ENCODE results near the gene OSBP.
"Not testable (repeated sequence)": the region's sequence is repeated elsewhere in the genome, so short reads cannot be mapped to it uniquely, and the experiment has no call there.

Gene OSBP

DNA sequence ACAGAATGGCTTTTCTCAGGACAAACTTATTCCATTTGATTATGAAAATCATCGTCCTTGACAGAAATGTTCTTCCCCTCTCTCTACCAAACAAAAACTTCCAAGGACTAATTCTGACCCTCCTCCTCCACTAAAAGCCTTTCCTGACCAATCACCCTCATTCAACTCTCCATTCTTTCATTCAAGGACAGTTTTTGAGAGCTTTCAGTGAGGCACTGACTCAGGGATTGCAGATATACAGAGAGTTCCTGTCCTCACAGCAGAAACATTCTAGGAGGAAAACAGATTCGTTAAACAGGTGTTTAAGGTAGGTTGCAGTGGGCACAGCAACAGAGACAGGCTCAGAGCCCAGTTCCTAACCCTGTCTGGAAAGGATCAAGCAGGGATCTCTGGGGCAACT is 62.7 kb downstream of the OSBP start:
- TF ChIP-seq, protein P1, sequence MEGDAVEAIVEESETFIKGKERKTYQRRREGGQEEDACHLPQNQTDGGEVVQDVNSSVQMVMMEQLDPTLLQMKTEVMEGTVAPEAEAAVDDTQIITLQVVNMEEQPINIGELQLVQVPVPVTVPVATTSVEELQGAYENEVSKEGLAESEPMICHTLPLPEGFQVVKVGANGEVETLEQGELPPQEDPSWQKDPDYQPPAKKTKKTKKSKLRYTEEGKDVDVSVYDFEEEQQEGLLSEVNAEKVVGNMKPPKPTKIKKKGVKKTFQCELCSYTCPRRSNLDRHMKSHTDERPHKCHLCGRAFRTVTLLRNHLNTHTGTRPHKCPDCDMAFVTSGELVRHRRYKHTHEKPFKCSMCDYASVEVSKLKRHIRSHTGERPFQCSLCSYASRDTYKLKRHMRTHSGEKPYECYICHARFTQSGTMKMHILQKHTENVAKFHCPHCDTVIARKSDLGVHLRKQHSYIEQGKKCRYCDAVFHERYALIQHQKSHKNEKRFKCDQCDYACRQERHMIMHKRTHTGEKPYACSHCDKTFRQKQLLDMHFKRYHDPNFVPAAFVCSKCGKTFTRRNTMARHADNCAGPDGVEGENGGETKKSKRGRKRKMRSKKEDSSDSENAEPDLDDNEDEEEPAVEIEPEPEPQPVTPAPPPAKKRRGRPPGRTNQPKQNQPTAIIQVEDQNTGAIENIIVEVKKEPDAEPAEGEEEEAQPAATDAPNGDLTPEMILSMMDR (IDR thresholded peaks at IDR 0.05; ENCODE audit: extremely low read depth, missing control alignments) = no peak

DNA sequence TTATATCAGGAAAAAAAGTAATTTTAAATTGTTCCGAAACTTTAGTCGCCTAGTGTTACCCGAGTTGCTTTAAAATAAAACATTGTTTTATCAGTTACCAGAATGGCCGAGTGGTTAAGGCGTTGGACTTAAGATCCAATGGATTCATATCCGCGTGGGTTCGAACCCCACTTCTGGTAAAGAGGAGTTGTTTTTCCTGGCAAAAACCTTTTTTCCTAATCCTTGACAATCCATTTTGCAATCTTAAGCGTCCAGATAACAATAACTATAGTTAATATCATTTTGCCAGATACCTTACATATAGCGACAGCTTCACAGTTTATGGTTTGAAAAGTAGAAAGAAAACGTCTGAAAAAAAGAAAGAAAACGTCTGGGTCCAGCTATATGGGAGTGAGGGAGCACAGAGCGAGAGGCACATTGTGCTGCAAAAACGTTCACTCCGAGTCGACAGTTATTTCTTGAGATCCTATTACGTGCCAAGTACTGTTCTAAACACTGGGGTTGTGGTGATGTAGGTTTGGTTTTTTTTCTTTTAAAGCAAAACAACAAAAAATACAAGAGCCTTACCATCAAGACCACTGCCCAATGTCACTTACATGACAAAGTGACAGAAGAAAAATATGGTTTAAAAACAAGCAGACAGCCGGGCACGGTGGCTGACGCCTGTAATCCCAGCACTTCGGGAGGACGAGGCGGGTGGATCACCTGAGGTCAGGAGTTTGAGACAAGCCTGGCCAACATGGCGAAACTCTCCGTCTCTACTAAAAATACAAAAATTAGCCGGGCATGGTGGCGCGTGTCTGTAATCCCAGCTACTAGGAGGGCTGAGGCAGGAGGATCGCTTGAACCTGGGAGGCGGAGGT is 63.7 kb downstream of the OSBP start:
- no peak for DNase-seq (ENCODE audit: low spot score)
- TF ChIP-seq, protein P1 (IDR thresholded peaks at IDR 0.05; ENCODE audit: extremely low read depth, missing control alignments) = no peak

More for the DNA sequence above, 62.7 kb downstream of the OSBP start:
- DNase-seq (ENCODE audit: low spot score) = no peak

DNA sequence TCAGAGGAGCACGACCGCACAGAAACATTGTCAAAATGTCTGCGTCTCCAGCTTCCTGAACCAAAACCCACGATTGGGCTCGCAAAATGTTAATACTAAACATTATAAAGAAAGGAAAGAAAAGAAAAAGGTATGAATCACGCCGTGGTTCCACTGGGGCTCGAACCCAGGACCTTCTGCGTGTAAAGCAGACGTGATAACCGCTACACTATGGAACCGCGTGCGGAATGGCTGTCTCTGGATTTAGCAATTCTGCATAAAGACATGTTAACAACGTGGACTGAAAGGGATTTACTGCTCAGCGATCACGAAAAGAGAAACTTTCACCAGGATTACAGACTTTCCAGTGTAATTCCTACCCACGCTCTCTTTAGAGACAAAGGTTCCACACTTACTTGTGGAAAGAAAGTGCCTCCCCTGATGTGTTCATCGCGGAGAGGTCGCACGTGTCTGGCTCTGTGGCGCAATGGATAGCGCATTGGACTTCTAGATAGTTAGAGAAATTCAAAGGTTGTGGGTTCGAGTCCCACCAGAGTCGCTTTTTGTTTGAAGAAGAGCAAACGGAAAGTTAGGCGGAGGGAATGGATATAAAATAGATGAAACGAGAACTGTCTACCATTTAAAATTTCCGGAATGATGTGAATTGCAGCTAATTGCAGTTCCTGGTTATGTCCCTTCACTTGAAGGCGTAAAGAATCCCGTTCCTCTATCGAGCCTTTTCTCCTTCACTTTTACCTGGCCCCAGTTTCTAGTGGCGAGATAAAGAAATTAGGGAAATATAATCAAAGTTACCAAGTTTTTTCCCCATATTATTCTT is 64.5 kb downstream of the OSBP start:
- DNase-seq (ENCODE audit: low spot score) = peak; percentile 32
- TF ChIP-seq, protein P1 (IDR thresholded peaks at IDR 0.05; ENCODE audit: extremely low read depth, missing control alignments) = no peak

DNA sequence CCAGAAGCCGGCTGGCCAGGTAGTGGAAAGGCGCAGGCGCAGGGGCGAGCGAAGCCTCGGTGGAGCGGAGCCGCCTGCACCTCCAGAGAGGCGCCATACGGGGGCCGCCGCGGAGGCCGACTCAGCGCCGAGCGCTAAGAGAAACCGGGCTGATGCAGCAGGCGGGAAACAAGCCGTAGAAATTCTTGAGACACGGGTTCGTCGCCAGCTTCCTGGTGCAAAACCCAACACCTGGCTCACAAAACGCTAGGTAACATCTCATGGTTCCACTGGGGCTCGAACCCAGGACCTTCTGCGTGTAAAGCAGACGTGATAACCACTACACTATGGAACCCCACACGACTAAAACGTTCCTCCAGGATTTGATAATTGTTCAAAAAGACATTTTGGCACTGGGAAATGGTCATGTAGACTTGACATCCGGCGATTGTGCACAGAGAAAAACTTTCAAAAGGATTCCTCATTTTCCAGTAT is 65.2 kb downstream of the OSBP start:
- TF ChIP-seq, protein P1 (IDR thresholded peaks at IDR 0.05; ENCODE audit: extremely low read depth, missing control alignments) = peak; percentile 0
- DNase-seq (ENCODE audit: low spot score) = peak; percentile 78

DNA sequence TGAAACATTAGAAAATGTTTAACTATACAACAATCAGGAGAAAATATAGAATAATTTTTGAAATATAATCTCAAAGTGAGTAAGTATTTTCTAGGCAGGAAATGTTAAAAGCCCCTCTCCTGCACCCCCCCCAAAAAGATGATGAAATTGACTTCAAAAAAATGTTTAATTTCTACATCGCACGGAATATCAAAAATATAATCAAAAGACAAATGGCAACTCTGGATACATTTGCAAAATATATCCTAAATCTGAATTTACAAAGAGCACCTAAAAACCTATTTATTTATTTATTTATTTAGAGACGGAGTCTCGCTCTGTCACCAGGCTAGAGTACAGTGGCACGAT is 67.3 kb downstream of the OSBP start:
- DNase-seq (ENCODE audit: low spot score) = no peak
- TF ChIP-seq, protein P1 (IDR thresholded peaks at IDR 0.05; ENCODE audit: extremely low read depth, missing control alignments) = no peak

DNA sequence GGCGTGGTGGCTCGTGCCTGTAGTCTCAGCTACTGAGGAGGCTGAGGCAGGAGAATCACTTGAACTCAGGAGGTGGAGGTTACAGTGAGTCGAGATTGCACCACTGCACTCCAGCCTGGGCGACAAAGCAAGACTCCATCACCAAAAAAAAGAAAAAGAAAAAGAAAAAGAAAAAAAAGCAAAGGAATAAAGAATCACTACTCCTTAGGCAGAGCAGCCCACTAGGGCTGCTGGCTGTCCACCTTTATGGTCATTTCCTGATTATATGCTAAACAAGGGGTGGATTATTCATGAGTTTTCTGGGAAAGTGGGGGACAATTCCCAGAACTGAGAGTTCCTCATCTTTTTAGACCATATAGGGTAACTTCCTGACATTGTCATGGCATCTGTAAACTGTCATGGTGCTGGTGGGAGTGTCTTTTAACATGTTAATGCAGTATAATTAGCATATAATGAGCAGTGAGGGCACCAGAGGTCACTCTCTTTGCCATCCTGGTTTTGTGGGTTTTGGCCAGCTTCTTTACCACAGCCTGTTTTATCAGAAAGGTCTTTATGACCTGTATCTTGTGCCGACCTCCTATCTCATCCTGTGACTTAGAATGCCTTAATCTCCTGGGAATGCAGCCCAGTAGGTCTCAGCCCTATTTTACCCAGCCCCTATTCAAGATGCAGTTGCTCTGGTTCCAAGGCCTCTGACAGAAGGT is 67.8 kb downstream of the OSBP start:
- not testable (repeated sequence) for DNase-seq (ENCODE audit: low spot score)

DNA sequence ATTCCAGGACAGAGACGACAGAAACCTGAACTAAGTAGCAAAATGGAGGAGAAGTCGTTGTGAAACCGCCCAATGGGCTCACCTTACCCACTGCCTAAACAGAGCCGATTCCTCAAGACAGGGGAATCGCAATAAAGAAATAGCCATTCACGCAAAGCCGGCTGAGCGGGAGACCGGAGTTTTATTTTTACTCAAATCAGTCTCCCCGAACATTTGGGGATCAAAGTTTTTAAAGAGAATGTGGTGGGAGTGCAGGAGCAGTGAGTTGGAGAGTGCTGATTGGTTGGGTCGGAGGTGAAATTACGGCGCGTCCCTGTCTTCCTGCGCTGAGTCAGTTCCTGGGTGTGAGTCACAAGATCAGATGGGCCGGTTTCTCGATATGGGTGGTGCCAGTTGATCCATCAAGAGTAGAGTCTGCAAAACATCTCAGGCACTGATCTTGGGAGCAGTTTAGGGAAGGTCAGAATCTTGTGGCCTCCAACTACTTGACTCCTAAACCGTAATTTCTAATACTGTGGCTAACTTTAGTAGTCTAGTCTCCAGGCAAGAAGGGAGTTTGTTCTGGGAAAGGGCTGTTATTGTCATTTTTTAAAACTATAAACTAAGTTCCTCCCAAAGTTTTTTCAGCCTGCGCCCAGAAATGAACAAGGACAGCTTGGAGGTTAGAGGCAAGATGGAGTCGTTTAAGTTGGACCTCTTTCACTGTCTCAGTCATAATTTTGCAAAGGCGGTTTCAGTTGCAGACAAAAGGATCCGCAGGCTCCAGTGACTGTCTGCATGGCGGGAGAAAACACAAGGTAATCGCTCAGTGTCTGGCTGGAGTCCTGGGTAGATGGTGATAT is 70.2 kb downstream of the OSBP start:
- TF ChIP-seq, protein P1 (IDR thresholded peaks at IDR 0.05; ENCODE audit: extremely low read depth, missing control alignments) = no peak
- no peak for DNase-seq (ENCODE audit: low spot score)

Measured in GM20000 (cell line).